Upper lobe of left lung (tissue), 4 donors: ENCODE data around the gene NME1.

Source experiments
- POLR2A ChIP-seq, 4 donors: fragments of 450-650 bp; IDR thresholded peaks; one replicate each; pipeline ENCODE4 v1.5.1; 2016 to 2017; ENCODE audit warnings: antibody characterized with exemption in 4 of 4, mild to moderate bottlenecking in 2 of 4
- POLR2AphosphoS5 ChIP-seq, 2 donors: sonication (generic); formaldehyde crosslinking; IDR thresholded peaks; one replicate each; pipeline ENCODE4 v1.5.1; 2017; ENCODE audit warnings: antibody characterized with exemption in 2 of 2
- TF ChIP-seq, protein P1 (sequence below), 6 experiments: fragments of 450-650 bp in 4 of 6; fragments of 200-600 bp in 2 of 6; sonication (generic) in 2 of 6; IDR thresholded peaks; one replicate each; pipeline ENCODE4 v1.5.1; 2016 to 2019; ENCODE audit warnings: antibody characterized with exemption in 6 of 6

GRCh38 chr17:51161541-51161940 lies 8.2 kb downstream of the NME1 start:
- TF ChIP-seq, protein P1, sequence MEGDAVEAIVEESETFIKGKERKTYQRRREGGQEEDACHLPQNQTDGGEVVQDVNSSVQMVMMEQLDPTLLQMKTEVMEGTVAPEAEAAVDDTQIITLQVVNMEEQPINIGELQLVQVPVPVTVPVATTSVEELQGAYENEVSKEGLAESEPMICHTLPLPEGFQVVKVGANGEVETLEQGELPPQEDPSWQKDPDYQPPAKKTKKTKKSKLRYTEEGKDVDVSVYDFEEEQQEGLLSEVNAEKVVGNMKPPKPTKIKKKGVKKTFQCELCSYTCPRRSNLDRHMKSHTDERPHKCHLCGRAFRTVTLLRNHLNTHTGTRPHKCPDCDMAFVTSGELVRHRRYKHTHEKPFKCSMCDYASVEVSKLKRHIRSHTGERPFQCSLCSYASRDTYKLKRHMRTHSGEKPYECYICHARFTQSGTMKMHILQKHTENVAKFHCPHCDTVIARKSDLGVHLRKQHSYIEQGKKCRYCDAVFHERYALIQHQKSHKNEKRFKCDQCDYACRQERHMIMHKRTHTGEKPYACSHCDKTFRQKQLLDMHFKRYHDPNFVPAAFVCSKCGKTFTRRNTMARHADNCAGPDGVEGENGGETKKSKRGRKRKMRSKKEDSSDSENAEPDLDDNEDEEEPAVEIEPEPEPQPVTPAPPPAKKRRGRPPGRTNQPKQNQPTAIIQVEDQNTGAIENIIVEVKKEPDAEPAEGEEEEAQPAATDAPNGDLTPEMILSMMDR (IDR thresholded peaks at IDR 0.05): no peak
- no peak for TF ChIP-seq POLR2A (IDR thresholded peaks at IDR 0.05)
- no peak for TF ChIP-seq POLR2AphosphoS5 (IDR thresholded peaks at IDR 0.05)
